ENCODE measurements around the gene AGBL1.

The AGBL1 gene

GRCh38 chr15:86611417-86612040, 531.9 kb downstream of the AGBL1 start:
- DNase-seq = no peak

- no peak for DNase-seq
Measured at GRCh38 chr15:86615411-86615810, 535.7 kb downstream of the AGBL1 start.

GRCh38 chr15:86615816-86616215, 536.1 kb downstream of the AGBL1 start:
- no peak for DNase-seq

- DNase-seq = no peak
Measured at GRCh38 chr15:86616771-86617170, 537.1 kb downstream of the AGBL1 start.

GRCh38 chr15:86620157-86620556, 540.5 kb downstream of the AGBL1 start:
- no peak for DNase-seq

GRCh38 chr15:86620641-86621349, 541.1 kb downstream of the AGBL1 start:
- DNase-seq = no peak

GRCh38 chr15:86623236-86623635, 543.6 kb downstream of the AGBL1 start:
- DNase-seq = no peak

- peak; percentile 16 for DNase-seq
Measured at GRCh38 chr15:86624261-86625036, 544.8 kb downstream of the AGBL1 start.

- no peak for DNase-seq
Measured at GRCh38 chr15:86629409-86630356, 550.0 kb downstream of the AGBL1 start.

- no peak for DNase-seq
Measured at GRCh38 chr15:86630946-86631345, 551.3 kb downstream of the AGBL1 start.

- DNase-seq = no peak
Measured at GRCh38 chr15:86634146-86634545, 554.5 kb downstream of the AGBL1 start.

GRCh38 chr15:86634992-86635638, 555.4 kb downstream of the AGBL1 start:
- DNase-seq = no peak

GRCh38 chr15:86644339-86644738, 564.7 kb downstream of the AGBL1 start:
- DNase-seq = no peak

GRCh38 chr15:86645925-86646500, 566.3 kb downstream of the AGBL1 start:
- no peak for DNase-seq

- no peak for DNase-seq
Measured at GRCh38 chr15:86647810-86648440, 568.3 kb downstream of the AGBL1 start.

GRCh38 chr15:86649277-86649676, 569.6 kb downstream of the AGBL1 start:
- DNase-seq = no peak

GRCh38 chr15:86650094-86650493, 570.4 kb downstream of the AGBL1 start:
- no peak for DNase-seq

GRCh38 chr15:86653344-86654197, 573.9 kb downstream of the AGBL1 start:
- DNase-seq = no peak

GRCh38 chr15:86654501-86654900, 574.8 kb downstream of the AGBL1 start:
- no peak for DNase-seq

- DNase-seq = no peak
Measured at GRCh38 chr15:86657305-86657704, 577.6 kb downstream of the AGBL1 start.

Measured in NCI-H510A (cell line).